ENCODE measurements around the gene CFAP20. TPM values are rescaled to one million over a fixed set of nuclear protein-coding genes. Genes with fewer than 3 reads are reported as not detected.
"Not testable (repeated sequence)": the region's sequence is repeated elsewhere in the genome, so short reads cannot be mapped to it uniquely, and the experiment has no call there.

Gene CFAP20
- total RNA-seq, 1 donor from 2014 or later = 24.9 TPM

- H3K4me1 Mint-ChIP-seq = no peaks in the 10 kb centered on the region
- DNase-seq (no peak), ATAC-seq (ENCODE audit: low read depth) (no peak)
- no peaks in the 10 kb centered on the region for H3K27me3 Mint-ChIP-seq
- H3K36me3 Mint-ChIP-seq (ENCODE audit: low read depth) = no peaks in the 10 kb centered on the region
- TF ChIP-seq CTCF (IDR thresholded peaks at IDR 0.05) = no peak
- CTCF ChIA-PET = no interaction called here
- H3K4me3 Mint-ChIP-seq = no peak overlapping the region
- no peak overlapping the region for H3K27ac Mint-ChIP-seq
- intact Hi-C loops (cut with micrococcal nuclease) = no loop called here
- no peaks in the 10 kb centered on the region for H3K9me3 Mint-ChIP-seq
- POLR2A ChIA-PET = no interaction called here
Measured at GRCh38 chr16:58086381-58087208, 42.6 kb downstream of the CFAP20 start.

- ATAC-seq (ENCODE audit: low read depth) (no peak), DNase-seq (no peak)
- CTCF ChIA-PET = no interaction called here
- POLR2A ChIA-PET = no interaction called here
- intact Hi-C loops (cut with micrococcal nuclease) = no loop called here
- H3K4me3 Mint-ChIP-seq = no peak overlapping the region
- H3K9me3 Mint-ChIP-seq = no peaks in the 10 kb centered on the region
- H3K27ac Mint-ChIP-seq = no peak overlapping the region
- no peak for TF ChIP-seq CTCF (IDR thresholded peaks at IDR 0.05)
- no peaks in the 10 kb centered on the region for H3K27me3 Mint-ChIP-seq
- no peaks in the 10 kb centered on the region for H3K36me3 Mint-ChIP-seq (ENCODE audit: low read depth)
- no peaks in the 10 kb centered on the region for H3K4me1 Mint-ChIP-seq
Measured at GRCh38 chr16:58085584-58086251, 43.5 kb downstream of the CFAP20 start.

- no peak for DNase-seq
- no peak overlapping the region for H3K4me3 Mint-ChIP-seq
- intact Hi-C loops (cut with micrococcal nuclease) = no loop called here
- CTCF ChIA-PET = no interaction called here
- H3K27me3 Mint-ChIP-seq = no peaks in the 10 kb centered on the region
- no peaks in the 10 kb centered on the region for H3K9me3 Mint-ChIP-seq
- no peaks in the 10 kb centered on the region for H3K4me1 Mint-ChIP-seq
- H3K27ac Mint-ChIP-seq = no peak overlapping the region
- POLR2A ChIA-PET = no interaction called here
- ATAC-seq (ENCODE audit: low read depth) = no peak
- no peaks in the 10 kb centered on the region for H3K36me3 Mint-ChIP-seq (ENCODE audit: low read depth)
- no peak for TF ChIP-seq CTCF (IDR thresholded peaks at IDR 0.05)
Measured at GRCh38 chr16:58085171-58085570, 44.0 kb downstream of the CFAP20 start.

GRCh38 chr16:58084635-58085034 lies 44.5 kb downstream of the CFAP20 start:
- POLR2A ChIA-PET = no interaction called here
- Mint-ChIP-seq H3K4me3 (no peak overlapping the region), H3K4me1 (no peaks in the 10 kb centered on the region), H3K9me3 (no peaks in the 10 kb centered on the region), H3K27ac (no peak overlapping the region), H3K36me3 (ENCODE audit: low read depth) (no peaks in the 10 kb centered on the region), H3K27me3 (no peaks in the 10 kb centered on the region)
- intact Hi-C loops (cut with micrococcal nuclease) = no loop called here
- TF ChIP-seq CTCF (IDR thresholded peaks at IDR 0.05) = no peak
- DNase-seq (no peak), ATAC-seq (ENCODE audit: low read depth) (no peak)
- CTCF ChIA-PET = no interaction called here

- intact Hi-C loops (cut with micrococcal nuclease) = no loop called here
- no peak for ATAC-seq (ENCODE audit: low read depth)
- POLR2A ChIA-PET = no interaction called here
- CTCF ChIA-PET = no interaction called here
- DNase-seq = no peak
- no peaks in the 10 kb centered on the region for H3K36me3 Mint-ChIP-seq (ENCODE audit: low read depth)
- H3K27ac Mint-ChIP-seq = no peak overlapping the region
- H3K4me3 Mint-ChIP-seq = no peak overlapping the region
- no peaks in the 10 kb centered on the region for H3K4me1 Mint-ChIP-seq
- H3K9me3 Mint-ChIP-seq = no peaks in the 10 kb centered on the region
- peaks cover 1% of the 10 kb centered on the region for H3K27me3 Mint-ChIP-seq
- no peak for TF ChIP-seq CTCF (IDR thresholded peaks at IDR 0.05)
Measured at GRCh38 chr16:58082381-58082780, 46.8 kb downstream of the CFAP20 start.

GRCh38 chr16:58080657-58081056 lies 48.5 kb downstream of the CFAP20 start:
- H3K27me3 Mint-ChIP-seq; DNase-seq; H3K27ac Mint-ChIP-seq; CTCF ChIA-PET; H3K4me3 Mint-ChIP-seq; intact Hi-C loops (cut with micrococcal nuclease); ATAC-seq (ENCODE audit: low read depth); H3K36me3 Mint-ChIP-seq (ENCODE audit: low read depth); POLR2A ChIA-PET; H3K9me3 Mint-ChIP-seq; H3K4me1 Mint-ChIP-seq: not testable (repeated sequence)
